K562 (cell line): ENCODE data around the gene DYNAP. TPM values are rescaled to one million over a fixed set of nuclear protein-coding genes. Genes with fewer than 3 reads are reported as not detected.

Experiments
- ATAC-seq: fragments of 200-7000 bp; cut with Tn5 transposase; 3 replicates; pipeline ENCODE4 v1.9.1; 2020; ENCODE audit warnings: moderate library complexity
- BruUV-seq: library from RNA; stranded (reverse); fragments of 400-500 nt; replicated peaks from 2 replicates; lab custom pipeline; 2021; lab: Mats Ljungman, UMichigan
- CTCF ChIA-PET: fragments of 300-600 bp; formaldehyde crosslinking; extraction: SDS; loops from one replicate; lab custom pipeline; 2021; ENCODE audit warnings: low intra/inter-chr PET ratio; lab: Yijun Ruan, JAX
- POLR2A ChIA-PET: fragments of 300-600, 350-650 bp; sonication (Branson Sonifier 250); formaldehyde crosslinking; extraction: SDS; loops from one replicate; lab custom pipeline; 2021; ENCODE audit warnings: antibody characterized with exemption, inconsistent platforms; lab: Yijun Ruan, JAX
- DNase-seq, 4 experiments: peaks; one replicate each; pipeline versions ENCODE4 v3.0.0 to v3.0.0-alpha.2; 2011 to 2018; ENCODE audit warnings: low spot score in 3 of 4, mixed read lengths in 3 of 4; ENCODE audit errors: extremely low read depth in 1 of 4
- FAIRE-seq: peaks from 2 replicates; lab custom pipeline; 2011; peaks lifted over from hg19 to GRCh38; lab: Jason Lieb, UNC
- H2AFZ ChIP-seq: 2 replicates; pipeline ENCODE4 v1.6.0; 2011; ENCODE audit warnings: low read depth, low read length, control low read depth, inconsistent platforms
- H3K27ac ChIP-seq: fragments of 200-600 bp; 3 replicates; pipeline ENCODE4 v1.8.0; 2011; ENCODE audit warnings: low read depth, mild to moderate bottlenecking, control low read depth, inconsistent platforms, low read length, moderate library complexity, mixed read lengths; ENCODE audit errors: extremely low read depth
- H3K27me3 ChIP-seq, 2 experiments: fragments of 300-600 bp in 1 of 2; 2 replicates in 1 of 2; 3 replicates in 1 of 2; pipeline versions ENCODE4 v1.6.0 to v1.8.0; 2011; ENCODE audit warnings: inconsistent platforms in 2 of 2, low read length in 2 of 2, mild to moderate bottlenecking in 1 of 2, mixed read lengths in 1 of 2, moderate library complexity in 1 of 2; ENCODE audit not compliant: control insufficient read depth in 2 of 2, insufficient read depth in 2 of 2
- H3K36me3 ChIP-seq: fragments of 300-600 bp; 3 replicates; pipeline ENCODE4 v1.8.0; 2011; ENCODE audit warnings: mild to moderate bottlenecking, low read length, inconsistent platforms; ENCODE audit not compliant: control insufficient read depth, insufficient read depth
- H3K4me1 ChIP-seq, 2 experiments: fragments of 200-600 bp in 1 of 2; replicated peaks in 1 of 2; 2 replicates in 1 of 2; 3 replicates in 1 of 2; pipeline versions ENCODE4 v1.5.1 to v1.8.0; 2011; ENCODE audit warnings: inconsistent platforms in 2 of 2, low read length in 2 of 2, mild to moderate bottlenecking in 1 of 2, mixed read lengths in 1 of 2, moderate library complexity in 1 of 2; ENCODE audit not compliant: control insufficient read depth in 2 of 2, insufficient read depth in 2 of 2
- H3K4me2 ChIP-seq: 2 replicates; pipeline ENCODE4 v1.6.1; 2011; ENCODE audit warnings: low read length, control low read depth, inconsistent platforms, mixed read lengths; ENCODE audit not compliant: insufficient read depth
- H3K4me3 ChIP-seq: fragments of 200-600 bp; sonication (generic), shearing (Covaris generic); 2 replicates; pipeline ENCODE4 v1.5.1; 2016; ENCODE audit warnings: control low read depth, inconsistent platforms
- H3K79me2 ChIP-seq: fragments of 200-600 bp; 3 replicates; pipeline ENCODE4 v1.8.0; 2011; ENCODE audit warnings: low read length, inconsistent platforms; ENCODE audit not compliant: control insufficient read depth, insufficient read depth
- H3K9ac ChIP-seq, 2 experiments: 2 replicates each; pipeline versions ENCODE4 v1.6.0 to v1.6.1; 2011; ENCODE audit warnings: low read depth in 2 of 2, low read length in 2 of 2, control low read depth in 1 of 2, inconsistent platforms in 1 of 2, mild to moderate bottlenecking in 1 of 2, mixed read lengths in 1 of 2; ENCODE audit not compliant: insufficient read depth in 1 of 2
- H3K9me1 ChIP-seq: one replicate; pipeline ENCODE4 v1.6.0; 2011; ENCODE audit warnings: inconsistent platforms, mild to moderate bottlenecking, low read length, moderate library complexity; ENCODE audit not compliant: control insufficient read depth, insufficient read depth
- H3K9me3 ChIP-seq: replicated peaks from 2 replicates; pipeline ENCODE4 v1.5.1; 2011; ENCODE audit warnings: low read depth, low read length, inconsistent platforms; ENCODE audit not compliant: control insufficient read depth, insufficient read depth
- H4K20me1 ChIP-seq: replicated peaks from 2 replicates; pipeline ENCODE4 v1.6.1; 2011; ENCODE audit warnings: low read length, inconsistent platforms, mixed read lengths; ENCODE audit not compliant: control insufficient read depth, insufficient read depth
- ATF6 ChIP-seq: sonication (generic); formaldehyde crosslinking; IDR thresholded peaks from 2 replicates; pipeline ENCODE4 v1.4.0; 2020; ENCODE audit warnings: mild to moderate bottlenecking, missing genetic modification reagents
- BDP1 ChIP-seq: IDR thresholded peaks from 3 replicates; pipeline ENCODE4 v1.6.1; 2011; ENCODE audit not compliant: insufficient read length, insufficient read depth
- BHLHE40 ChIP-seq: IDR thresholded peaks from 2 replicates; pipeline ENCODE4 v1.6.1; 2011; ENCODE audit warnings: low read length, improper control_type of control experiment
- BRF1 ChIP-seq: IDR thresholded peaks from 3 replicates; pipeline ENCODE4 v1.6.1; 2011; ENCODE audit warnings: borderline replicate concordance, mild to moderate bottlenecking; ENCODE audit not compliant: insufficient read length; ENCODE audit errors: extremely low read depth
- EP300 ChIP-seq: IDR thresholded peaks from 2 replicates; pipeline ENCODE4 v1.6.1; 2012; ENCODE audit warnings: low read length, improper control_type of control experiment
- GABPB1 ChIP-seq: sonication (generic); formaldehyde crosslinking; IDR thresholded peaks from 2 replicates; pipeline ENCODE4 v1.8.0; 2022; ENCODE audit warnings: mild to moderate bottlenecking, missing genetic modification reagents
- HES1 ChIP-seq: fragments of 450-650 bp; IDR thresholded peaks from 2 replicates; pipeline ENCODE4 v1.6.1; 2016; ENCODE audit warnings: low read depth, mild to moderate bottlenecking, moderate library complexity
- MEF2D ChIP-seq: conservative IDR thresholded peaks from 2 replicates; pipeline ENCODE4 v1.6.1; 2016; ENCODE audit warnings: low read depth, missing genetic modification characterization, missing compliant biosample characterization
- NCOA4 ChIP-seq: fragments of 450-650 bp; IDR thresholded peaks from 2 replicates; pipeline ENCODE4 v1.6.1; 2018; ENCODE audit warnings: mild to moderate bottlenecking; ENCODE audit not compliant: partially characterized antibody
- REST ChIP-seq, 2 experiments: fragments of 450-650 bp; formaldehyde crosslinking in 1 of 2; IDR thresholded peaks; 2 replicates each; pipeline versions ENCODE4 v1.4.0 to v1.6.1; 2014 to 2020; ENCODE audit warnings: mild to moderate bottlenecking in 2 of 2, borderline replicate concordance in 1 of 2, low read depth in 1 of 2
- TAF15 ChIP-seq: fragments of 200-400 bp; formaldehyde crosslinking; IDR thresholded peaks from 2 replicates; pipeline ENCODE4 v1.6.1; 2017; ENCODE audit warnings: mild to moderate bottlenecking, low read depth, low read length, moderate library complexity
- ZNF584 ChIP-seq: fragments of 200-800 bp; sonication (Bioruptor generic); IDR thresholded peaks from 2 replicates; pipeline ENCODE4 v1.6.1; 2016; ENCODE audit warnings: low read depth, mild to moderate bottlenecking, missing genetic modification characterization, missing compliant biosample characterization
- ZNF668 ChIP-seq: fragments of 250-450 bp; sonication (Bioruptor Pico); IDR thresholded peaks from 2 replicates; pipeline ENCODE4 v1.8.0; 2022; ENCODE audit warnings: mild to moderate bottlenecking, inconsistent platforms
- WGBS: fragments of 100-300 bp; shearing (Covaris generic); methylation state at CpG from one replicate; pipeline ENCODE4 v1.1.6; 2016; ENCODE audit warnings: low coverage, mixed read lengths; ENCODE audit not compliant: insufficient coverage; ENCODE audit errors: missing lambda C conversion rate; 5-methylcytosine and 5-hydroxymethylcytosine counted together
- in situ Hi-C: fragments of 300-500 bp; cut with MboI; formaldehyde crosslinking; loops from 4 replicates; pipeline ENCODE4 v1.15.0; 2018; ENCODE audit warnings: inconsistent platforms, mixed read lengths
- intact Hi-C: fragments of 100-400 bp; cut with micrococcal nuclease; formaldehyde crosslinking; loops from 2 replicates; pipeline ENCODE4 v1.14.2; 2022
- polyA plus RNA-seq, 8 experiments: library from polyadenylated mRNA; depleted of rRNA in 4 of 8; stranded (reverse) in 5 of 8; unstranded in 3 of 8; fragments of >200 nt; fragmentation: Nextera tagmentation in 2 of 8; fragmentation: Illumina TruSeq in 1 of 8; extraction: Ambion mirVana in 2 of 8; extraction: Trizol in 1 of 8; gene quantifications; 2 replicates each; pipeline versions ENCODE4 v1.2.1 to v1.2.3, GENCODE V29; 2011 to 2014; ENCODE audit warnings: inconsistent platforms in 1 of 8, missing spikeins in 1 of 8
- total RNA-seq, 7 experiments: library from RNA; depleted of rRNA in 6 of 7; stranded (reverse); fragments of >200 nt in 6 of 7; fragmentation: Illumina TruSeq in 2 of 7; extraction: Trizol in 2 of 7; gene quantifications; 2 replicates each; pipeline versions ENCODE4 v1.2.1 to v1.2.3, GENCODE V29; 2011 to 2021; ENCODE audit warnings: low replicate concordance in 1 of 7

The DYNAP gene
- total and polyA plus RNA-seq, 9 of the 15 experiments (the other 6 are each of a cell fraction or from before 2014, with no cell fraction given) = not detected

DNA sequence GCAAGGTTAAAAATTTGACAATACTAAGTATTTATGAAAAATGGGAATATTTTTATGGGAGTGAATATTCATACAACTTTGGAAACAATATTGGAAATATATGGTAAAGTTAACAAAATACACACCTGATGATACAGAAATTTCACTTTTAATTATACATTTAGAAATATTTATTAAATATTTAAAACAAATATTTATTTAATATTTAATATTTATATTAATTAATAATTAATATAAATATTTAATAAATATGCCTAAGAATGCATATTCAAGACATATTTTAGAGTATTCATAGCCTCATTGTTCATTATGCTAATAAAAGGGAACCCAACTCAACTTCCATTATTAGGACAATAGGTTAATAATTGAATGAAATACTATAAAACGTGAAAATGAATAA is 7.0 kb upstream of the DYNAP start:
- ChIA-PET CTCF (no interaction called here), POLR2A (no interaction called here)
- ATAC-seq = no peak
- no peak overlapping the region for H2AFZ ChIP-seq
- no peaks in the 10 kb centered on the region for H3K79me2 ChIP-seq
- H3K4me2 ChIP-seq = no peak overlapping the region
- H3K9ac ChIP-seq = no peak overlapping the region
- intact Hi-C loops (no loop called here), in situ Hi-C loops (no loop called here)
- no peak overlapping the region for H3K4me3 ChIP-seq
- no TSS peak for BruUV-seq
- H3K4me1 ChIP-seq = no peaks in the 10 kb centered on the region
- no peaks in the 10 kb centered on the region for H4K20me1 ChIP-seq
- H3K9me3 ChIP-seq = no peaks in the 10 kb centered on the region
- no peaks in the 10 kb centered on the region for H3K9me1 ChIP-seq
- no peaks in the 10 kb centered on the region for H3K27me3 ChIP-seq
- 0% methylated on average over 1 of the region's 1 CpG for WGBS
- FAIRE-seq = no peak
- H3K36me3 ChIP-seq = no peaks in the 10 kb centered on the region
- DNase-seq = no peak
- H3K27ac ChIP-seq = no peak overlapping the region
- TF ChIP-seq EP300 = no peak
- no peak for TF ChIP-seq NCOA4
- TF ChIP-seq BDP1 = no peak
- TF ChIP-seq REST (IDR thresholded peaks at IDR 0.05; ENCODE audit: borderline replicate concordance) = no peak
- no peak for TF ChIP-seq REST (CRISPR knock-in tag; IDR thresholded peaks at IDR 0.05; ENCODE audit: low read depth)
- no peak for TF ChIP-seq MEF2D (tag)
- no peak for TF ChIP-seq GABPB1
- no peak for TF ChIP-seq ZNF584
- no peak for TF ChIP-seq BRF1
- no peak for TF ChIP-seq HES1
- TF ChIP-seq ATF6 (CRISPR knock-in tag) = no peak
- no peak for TF ChIP-seq TAF15
- no peak for TF ChIP-seq BHLHE40
- TF ChIP-seq ZNF668 = no peak
